Fibroblast of the conjunctiva (primary cell): ENCODE measurements around the gene MFAP3L.
"Not testable (repeated sequence)": the region's sequence is repeated elsewhere in the genome, so short reads cannot be mapped to it uniquely, and the experiment has no call there.

Source experiments
- DNase-seq: peaks from one replicate; pipeline ENCODE4 v3.0.0-alpha.2; 2010; ENCODE audit warnings: low read depth

MFAP3L gene

GRCh38 chr4:169987327-169988228, 38.6 kb downstream of the MFAP3L start:
- no peak for DNase-seq

- no peak for DNase-seq
Measured at GRCh38 chr4:169986369-169986768, 39.8 kb downstream of the MFAP3L start.

GRCh38 chr4:169985881-169986280, 40.3 kb downstream of the MFAP3L start:
- DNase-seq, result no peak

- DNase-seq, result no peak
Measured at GRCh38 chr4:169984745-169985144, 41.5 kb downstream of the MFAP3L start.

GRCh38 chr4:169984173-169984572, 42.0 kb downstream of the MFAP3L start:
- DNase-seq, result no peak

- DNase-seq, result no peak
Measured at GRCh38 chr4:169976951-169977350, 49.2 kb downstream of the MFAP3L start.

- DNase-seq, result no peak
Measured at GRCh38 chr4:169975838-169976796, 50.1 kb downstream of the MFAP3L start.

GRCh38 chr4:169975131-169975837, 50.9 kb downstream of the MFAP3L start:
- no peak for DNase-seq

GRCh38 chr4:169971456-169972015, 54.7 kb downstream of the MFAP3L start:
- DNase-seq, result no peak

GRCh38 chr4:169968999-169969398, 57.2 kb downstream of the MFAP3L start:
- DNase-seq, result no peak

GRCh38 chr4:169963998-169964397, 62.2 kb downstream of the MFAP3L start:
- DNase-seq, result no peak

- DNase-seq, result no peak
Measured at GRCh38 chr4:169959254-169959653, 66.9 kb downstream of the MFAP3L start.

GRCh38 chr4:169958629-169959028, 67.6 kb downstream of the MFAP3L start:
- DNase-seq, result no peak

GRCh38 chr4:169957785-169958184, 68.4 kb downstream of the MFAP3L start:
- DNase-seq, result no peak

GRCh38 chr4:169956091-169956843, 69.9 kb downstream of the MFAP3L start:
- no peak for DNase-seq

GRCh38 chr4:169955521-169955920, 70.7 kb downstream of the MFAP3L start:
- no peak for DNase-seq

- no peak for DNase-seq
Measured at GRCh38 chr4:169952236-169953002, 73.8 kb downstream of the MFAP3L start.

GRCh38 chr4:169948271-169948670, 77.9 kb downstream of the MFAP3L start:
- DNase-seq, result no peak

- DNase-seq, result no peak
Measured at GRCh38 chr4:169945636-169946035, 80.6 kb downstream of the MFAP3L start.

- not testable (repeated sequence) for DNase-seq
Measured at GRCh38 chr4:169943601-169944000, 82.6 kb downstream of the MFAP3L start.
